Activated gamma-delta T cell (primary cell): Measurements from ENCODE around the gene SAPCD2.

ENCODE experiments used
- DNase-seq: peaks from one replicate; lab custom pipeline; 2025; lab: John Stamatoyannopoulos, UW

SAPCD2 gene

DNA sequence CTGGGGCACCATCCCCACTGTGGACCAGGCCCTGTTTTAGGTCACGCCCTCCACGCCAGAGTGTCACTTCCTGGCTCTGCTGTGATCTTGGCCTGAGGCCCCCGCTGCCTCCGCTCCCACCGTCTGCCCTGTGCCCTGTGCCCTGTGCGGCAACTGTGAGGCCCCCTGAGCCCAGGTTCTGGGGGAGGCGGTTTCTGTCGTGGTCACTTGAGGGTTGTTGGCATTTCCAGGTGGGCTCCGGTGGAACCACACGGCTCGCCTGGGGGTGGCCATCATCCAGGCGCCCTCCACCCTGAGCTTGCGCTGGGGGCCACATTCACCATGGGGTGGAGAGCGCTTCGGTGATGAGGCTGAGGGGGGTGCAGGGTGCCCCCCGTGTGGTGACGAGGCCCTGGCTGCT, 37.6 kb upstream of the SAPCD2 start:
- no peak for DNase-seq

DNA sequence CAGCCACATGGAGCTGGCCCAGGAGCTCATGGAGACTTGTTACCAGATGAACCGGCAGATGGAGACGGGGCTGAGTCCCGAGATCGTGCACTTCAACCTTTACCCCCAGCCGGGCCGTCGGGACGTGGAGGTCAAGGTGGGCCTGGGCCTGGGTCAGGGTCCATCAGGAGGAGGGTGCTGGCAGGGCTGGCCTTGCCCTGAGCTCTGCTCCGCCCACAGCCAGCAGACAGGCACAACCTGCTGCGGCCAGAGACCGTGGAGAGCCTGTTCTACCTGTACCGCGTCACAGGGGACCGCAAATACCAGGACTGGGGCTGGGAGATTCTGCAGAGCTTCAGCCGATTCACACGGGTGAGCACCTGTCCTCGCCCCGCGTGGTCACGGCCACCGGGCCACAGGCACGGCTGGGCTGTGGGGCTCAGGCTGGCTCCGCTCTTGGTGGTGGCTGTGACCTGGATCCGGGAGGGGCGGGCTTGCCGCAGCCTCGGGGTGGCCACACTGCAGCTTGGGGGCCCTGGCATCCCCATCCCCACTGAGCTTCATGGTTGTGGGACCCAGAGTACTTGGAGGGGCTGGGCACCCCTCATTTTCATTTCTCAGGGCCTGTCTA, 37.1 kb upstream of the SAPCD2 start:
- DNase-seq: no peak

DNA sequence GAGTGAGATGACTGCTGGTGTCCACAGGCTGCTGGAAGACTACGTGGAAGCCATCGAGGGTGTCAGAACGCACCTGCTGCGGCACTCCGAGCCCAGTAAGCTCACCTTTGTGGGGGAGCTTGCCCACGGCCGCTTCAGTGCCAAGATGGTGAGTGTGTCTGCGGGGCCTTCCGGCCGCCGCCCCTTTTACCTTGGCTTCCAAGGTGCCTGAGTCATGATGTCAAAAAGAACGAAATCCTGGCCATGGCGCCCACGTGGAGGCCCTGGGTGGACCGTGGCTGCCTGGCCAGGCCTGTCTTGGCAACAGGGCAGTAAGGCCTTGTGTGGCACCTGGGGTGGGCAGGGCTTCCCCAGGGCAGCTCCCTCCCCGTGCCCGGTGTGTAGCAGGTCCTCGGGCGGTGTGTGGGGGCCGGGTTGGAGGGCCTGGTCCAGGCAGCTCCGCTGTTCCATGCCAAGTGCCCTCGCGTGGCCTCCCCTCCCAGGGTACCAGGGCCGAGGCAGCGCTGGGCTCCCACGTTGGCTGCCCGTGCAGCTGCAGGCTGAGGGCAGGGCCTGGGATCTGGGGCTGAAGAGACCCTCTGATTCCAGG, 36.4 kb upstream of the SAPCD2 start:
- no peak for DNase-seq

DNA sequence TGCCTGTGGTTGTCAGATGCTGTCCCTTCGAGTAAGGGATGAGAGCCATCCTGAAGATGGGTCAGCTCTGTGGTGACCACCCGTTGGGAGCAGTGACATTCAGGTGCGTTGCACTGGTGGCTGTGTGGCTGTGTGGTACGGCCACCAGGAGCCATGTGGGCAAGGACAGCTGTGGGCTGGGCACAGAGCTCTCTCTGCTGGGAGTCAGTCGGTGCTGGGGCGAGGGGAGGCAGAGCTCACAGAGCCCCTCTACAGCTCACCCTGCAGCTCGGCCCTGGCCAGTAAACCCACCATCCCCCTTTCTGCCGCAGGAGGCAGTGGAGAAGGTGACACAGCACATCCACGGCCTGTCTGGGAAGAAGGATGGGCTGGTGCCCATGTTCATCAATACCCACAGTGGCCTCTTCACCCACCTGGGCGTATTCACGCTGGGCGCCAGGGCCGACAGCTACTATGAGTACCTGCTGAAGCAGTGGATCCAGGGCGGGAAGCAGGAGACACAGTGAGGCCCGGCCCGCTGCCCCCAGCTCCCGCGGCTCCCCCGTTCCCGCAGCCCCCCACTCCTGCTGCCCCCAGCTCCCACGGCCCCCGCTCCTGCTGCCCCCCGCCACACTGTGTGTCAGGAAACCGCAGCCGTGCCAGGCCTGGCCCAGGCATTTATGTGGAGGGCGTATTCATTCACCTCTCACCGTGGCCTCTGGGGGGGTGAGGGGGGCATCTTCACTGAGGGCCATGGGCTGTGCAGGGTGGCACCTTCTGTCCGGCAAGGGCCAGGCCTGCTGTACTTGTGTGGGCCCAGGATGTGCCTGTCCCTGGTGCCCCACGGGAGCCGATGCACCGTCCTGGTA, 35.7 kb upstream of the SAPCD2 start:
- no peak for DNase-seq

DNA sequence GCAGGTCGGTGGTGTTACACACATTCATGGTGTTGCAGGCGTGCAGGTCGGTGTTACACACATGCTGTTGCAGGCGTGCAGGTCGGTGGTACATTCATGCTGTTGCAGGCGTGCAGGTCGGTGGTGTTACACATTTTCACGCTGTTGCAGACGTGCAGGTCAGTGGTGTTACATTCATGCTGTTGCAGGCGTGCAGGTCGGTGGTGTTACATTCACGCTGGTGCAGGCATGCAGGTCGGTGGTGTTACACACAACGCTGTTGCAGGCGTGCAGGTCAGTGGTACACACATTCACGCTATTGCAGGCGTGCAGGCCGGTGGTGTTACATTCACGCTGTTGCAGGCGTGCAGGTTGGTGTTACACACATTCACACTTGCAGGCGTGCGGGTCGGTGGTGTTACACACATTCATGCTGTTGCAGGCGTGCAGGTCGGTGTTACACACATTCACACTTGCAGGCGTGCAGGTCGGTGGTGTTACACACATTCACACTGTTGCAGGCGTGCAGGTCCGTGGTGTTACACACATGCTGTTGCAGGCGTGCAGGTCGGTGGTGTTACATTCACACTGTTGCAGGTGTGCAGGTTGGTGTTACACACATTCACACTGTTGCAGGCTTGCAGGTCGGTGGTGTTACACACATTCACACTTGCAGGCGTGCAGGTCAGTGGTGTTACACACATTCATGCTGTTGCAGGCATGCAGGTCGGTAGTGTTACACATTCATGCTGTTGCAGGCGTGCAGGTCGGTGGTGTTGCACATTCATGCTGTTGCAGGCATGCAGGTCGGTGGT, 33.0 kb upstream of the SAPCD2 start:
- no peak for DNase-seq

DNA sequence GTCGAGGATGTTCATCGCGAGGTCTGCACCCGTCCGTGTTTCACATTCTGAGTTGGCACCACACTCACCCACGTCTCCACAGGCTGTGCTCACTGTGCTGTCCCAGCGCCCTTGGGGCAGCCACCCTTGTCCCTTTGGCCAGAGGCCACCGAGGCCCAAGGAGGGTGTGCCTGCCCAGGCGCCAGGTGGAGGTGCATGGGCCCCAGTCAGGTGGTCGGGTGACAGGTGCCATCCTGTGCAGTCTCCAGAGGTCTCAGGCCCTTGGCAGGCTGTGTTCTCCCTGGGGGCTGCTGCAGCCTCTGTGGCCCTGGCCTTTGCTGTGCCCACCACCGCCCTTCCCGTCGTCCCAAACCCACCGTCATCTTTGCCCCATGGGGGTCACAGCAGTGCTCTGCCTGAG, 28.9 kb upstream of the SAPCD2 start:
- no peak for DNase-seq

DNA sequence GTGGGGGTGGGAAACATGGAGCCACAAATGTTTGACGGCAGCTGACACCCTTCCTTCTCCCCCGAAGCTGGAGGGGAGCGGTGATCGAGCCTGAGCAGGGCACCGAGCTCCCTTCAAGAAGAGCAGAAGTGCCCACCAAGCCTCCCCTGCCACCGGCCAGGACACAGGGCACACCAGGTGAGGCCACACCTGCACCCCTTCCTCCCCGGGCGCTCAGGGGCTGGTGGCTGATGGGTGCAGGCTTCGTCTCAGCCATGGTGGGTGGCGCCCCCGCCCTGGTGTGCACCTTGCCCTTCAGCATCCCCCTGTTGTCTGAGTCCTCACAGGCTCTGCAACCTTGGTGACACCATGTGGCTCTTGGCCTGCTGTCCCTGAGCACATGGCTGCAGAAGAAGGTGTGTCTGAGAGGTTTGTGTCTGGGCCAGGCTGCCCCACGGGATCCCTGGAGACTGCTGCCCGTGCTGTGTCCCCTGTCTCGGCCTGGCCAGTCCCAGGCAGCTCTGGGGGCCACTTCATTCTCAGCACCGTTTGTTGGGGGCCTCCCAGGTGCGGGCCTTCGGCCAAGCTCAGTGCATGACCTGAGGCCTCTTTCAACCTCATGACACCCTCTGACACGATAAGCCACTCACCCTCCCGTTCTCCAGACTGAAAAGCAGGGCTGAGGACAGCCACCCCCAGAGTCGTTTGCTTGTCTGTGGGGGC, 27.6 kb upstream of the SAPCD2 start:
- no peak for DNase-seq

DNA sequence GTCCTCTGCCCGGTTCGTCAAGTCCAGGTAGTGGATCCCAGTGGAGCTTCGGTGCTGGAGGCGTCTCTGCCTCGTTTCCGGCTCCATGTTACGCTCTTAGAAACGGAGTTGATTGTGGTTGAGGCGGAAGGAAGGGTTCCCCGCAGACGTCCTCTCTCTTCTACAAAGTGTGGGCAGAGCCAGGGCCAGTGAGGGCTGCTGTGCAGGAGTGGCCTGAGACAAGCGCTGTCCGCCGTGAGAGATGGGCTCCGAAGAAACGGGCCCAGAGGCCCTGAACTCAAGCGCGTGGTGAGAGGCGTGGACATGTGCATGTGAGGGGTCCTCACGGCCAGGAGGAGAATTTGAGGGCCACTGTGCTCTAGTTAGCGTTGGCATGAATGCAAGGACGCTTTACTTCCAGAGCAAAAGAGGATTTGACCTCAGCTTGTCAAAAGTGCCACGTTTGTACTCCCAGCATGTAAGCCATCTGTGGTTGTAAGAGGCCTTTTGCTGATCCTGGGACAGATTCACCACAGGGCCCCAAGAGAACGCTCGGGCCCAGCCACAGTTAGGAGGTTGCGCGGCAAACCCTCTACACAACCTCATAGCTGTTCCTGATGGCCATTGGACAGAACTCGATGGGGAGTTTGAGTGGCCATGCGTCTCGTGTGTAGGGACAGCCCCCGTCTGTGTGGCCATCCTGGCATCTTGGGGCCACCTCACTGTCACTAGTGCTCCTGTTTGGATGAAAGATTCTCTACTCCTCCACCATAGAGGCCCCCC, 26.6 kb upstream of the SAPCD2 start:
- no peak for DNase-seq

DNA sequence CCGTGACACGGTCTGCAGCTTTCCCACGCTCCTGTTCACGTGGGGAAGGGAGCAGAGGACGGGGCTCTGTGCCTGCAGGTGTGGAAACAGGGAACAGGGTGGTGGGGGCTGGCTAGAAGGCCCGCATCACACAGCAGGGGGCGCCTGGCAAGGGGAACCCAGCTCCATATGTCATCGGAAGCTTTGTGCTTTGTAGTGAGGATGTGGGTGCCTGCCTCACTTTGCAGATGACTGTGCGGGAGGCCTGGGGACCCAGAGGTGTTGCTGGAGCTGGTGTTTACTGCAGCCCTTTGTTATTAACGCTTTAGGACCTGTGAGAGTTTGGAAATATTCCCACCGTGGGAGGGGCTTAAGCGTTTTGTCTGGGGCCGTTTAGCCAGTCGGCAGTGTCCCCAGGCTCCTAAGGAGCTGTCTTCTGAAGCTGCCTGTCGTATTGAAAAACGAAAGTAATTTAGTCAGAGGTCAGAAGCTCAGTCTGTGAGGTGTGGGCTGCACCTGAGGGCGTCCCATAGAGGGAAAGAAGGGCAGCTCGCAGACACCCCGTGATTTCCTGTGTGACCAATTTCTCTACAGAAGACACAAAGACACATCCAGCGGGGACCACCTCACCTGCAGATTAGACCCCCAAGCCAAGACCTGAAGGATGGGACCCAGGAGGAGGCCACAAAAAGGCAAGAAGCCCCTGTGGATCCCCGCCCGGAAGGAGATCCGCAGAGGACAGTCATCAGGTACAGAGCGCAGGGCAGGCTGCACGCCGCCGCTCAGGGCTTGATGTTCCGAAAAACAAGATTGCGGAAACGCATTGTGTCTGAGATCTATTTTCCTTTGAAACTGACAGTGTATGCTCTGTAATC, 25.5 kb upstream of the SAPCD2 start:
- DNase-seq: peak; percentile 50

DNA sequence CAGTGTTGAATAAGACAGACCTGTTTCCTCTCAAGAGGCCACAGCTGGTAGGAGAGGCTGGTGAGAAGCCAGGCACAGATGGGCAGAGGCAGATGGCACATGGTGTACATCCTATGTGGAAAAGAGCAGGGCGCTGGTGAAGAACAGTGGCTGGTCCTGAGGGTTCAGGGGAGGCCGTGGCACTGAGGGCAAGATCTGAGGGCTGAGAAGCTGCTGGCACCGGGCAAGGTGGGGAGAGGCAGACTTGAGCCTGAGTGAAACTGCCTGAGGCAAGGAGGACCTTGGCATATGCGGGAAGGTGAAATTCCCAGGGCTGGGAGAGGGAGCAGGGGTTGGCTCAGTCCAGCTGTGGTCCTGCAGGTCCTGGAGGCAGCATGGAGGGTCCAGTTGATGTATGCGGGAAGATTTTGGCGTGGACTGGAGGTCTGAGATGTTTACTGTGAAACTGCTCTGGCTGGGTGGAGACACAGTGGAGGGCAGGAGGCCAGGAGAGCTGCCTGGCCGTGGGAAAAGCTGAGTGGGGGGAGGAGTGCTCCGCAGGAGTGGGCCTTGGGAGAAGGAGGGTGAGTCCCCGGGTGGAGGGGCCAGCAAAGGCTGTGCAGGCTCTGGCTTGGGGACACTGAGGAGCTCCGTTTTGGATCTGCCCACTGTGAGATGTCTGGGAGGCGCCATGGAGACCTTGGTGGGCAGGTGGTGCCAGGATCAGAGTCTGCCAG, 19.0 kb upstream of the SAPCD2 start:
- DNase-seq: no peak

DNA sequence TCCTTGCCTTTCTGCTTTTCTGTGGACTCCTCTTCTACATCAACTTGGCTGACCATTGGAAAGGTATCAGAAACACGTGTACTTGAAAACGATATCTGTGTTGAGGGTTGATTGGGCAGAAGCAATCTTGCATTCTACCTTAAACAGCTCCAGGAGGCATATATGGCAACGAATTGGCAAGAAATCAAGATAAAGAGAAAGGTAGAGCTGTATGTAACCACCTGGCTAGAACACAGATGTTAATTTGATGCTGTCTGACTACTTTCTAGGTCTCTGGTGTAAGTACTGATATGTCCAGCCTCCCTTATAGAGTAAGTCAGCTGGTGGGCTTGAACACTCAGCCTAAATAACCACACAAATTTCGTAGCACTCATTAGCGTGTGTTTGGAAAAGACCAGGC, 17.8 kb upstream of the SAPCD2 start:
- DNase-seq: no peak

DNA sequence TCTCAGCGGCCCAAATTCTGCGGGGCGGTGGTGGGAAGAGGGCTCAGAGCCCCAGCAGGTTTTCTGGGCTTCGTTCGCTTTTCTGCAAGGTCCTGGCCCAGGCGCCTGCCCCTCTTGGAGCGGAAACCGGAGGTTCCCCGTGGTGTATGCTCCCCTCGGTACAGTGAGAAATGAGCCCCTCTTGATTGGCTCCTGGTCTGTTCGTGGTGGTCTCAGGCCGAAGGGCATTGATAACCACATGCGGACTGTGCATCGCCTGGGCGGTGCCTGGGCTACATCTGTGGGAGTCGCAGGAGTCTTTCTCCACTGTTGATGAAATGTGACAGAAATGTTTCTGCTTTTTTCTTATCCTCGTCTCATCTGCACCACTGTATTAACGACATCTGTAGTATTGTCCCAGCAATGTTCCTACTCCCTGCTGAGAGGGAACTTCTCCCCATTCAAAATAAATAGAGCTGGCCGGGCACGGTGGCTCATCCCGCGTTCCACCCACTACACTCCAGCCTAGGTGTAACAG, 17.1 kb upstream of the SAPCD2 start:
- DNase-seq: no peak

DNA sequence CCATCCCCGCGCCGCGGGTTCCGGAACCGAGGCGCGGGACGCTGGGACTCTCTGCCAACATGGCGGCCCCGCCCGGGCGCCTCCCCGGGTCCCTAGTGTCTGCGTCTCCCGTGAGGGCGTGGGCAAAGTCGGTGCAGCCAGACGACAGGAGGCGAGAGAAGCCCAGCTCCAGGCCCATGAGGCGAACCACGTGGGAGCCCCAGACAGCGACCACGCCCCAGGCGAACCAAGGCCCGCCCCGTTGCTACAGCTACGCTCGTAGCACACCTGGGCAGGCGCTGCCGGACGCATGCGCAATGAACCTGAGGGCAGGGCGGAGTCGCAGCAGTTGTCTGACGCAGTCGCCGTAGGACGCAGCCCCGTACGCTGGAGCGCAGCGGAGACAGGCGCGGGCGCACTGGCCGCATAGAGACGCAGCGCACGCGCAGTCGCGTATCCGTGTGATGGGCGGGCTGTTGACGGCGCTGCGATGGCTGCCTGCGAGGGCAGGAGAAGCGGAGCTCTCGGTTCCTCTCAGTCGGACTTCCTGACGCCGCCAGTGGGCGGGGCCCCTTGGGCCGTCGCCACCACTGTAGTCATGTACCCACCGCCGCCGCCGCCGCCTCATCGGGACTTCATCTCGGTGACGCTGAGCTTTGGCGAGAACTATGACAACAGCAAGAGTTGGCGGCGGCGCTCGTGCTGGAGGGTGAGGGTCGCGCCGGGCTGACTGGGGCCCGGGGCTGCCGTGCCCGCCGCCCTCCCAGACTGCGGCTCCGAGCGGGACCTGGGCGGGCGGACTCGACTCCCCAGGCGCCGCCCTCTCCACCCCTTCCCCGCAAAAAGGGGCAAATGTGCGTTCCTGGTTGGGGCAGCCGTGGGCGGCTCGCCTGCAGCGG, 16.4 kb upstream of the SAPCD2 start, which contains the start of gene MAN1B1:
MAN1B1 (plus strand) TSS at position 455 of the 878 bp plus-strand sequence; CDS start at position 470, 15 bp downstream.
- peak; percentile 99 for DNase-seq

DNA sequence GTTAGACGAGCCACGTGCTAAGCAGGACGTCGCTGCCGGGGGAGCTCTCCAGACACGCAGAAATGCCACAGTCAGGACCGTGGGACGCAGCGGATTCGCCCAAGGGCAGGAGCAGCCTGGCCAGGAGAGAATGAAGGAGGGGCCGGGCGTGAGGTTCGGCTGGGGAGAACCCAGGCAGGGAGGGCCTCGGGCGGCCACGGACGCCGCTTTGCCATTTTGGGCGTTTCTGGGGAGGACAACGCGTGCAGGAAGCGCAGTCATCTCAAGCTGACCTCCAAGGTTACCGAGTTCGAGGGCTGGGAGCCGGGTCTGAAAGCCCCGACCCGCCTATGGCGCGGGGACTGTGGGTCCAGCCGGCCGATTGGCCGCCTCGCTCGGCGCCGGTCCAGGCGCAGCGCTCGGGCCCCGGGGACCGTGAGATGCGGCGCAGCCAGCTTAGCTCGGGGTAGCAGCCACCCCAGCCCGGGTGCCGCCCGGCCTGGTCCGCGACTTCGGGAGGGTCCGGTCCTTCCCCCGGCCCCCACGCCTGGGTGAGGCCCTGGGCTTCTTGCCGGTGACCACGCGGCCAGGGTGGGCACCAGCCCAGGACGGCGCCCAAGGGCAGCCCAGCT, 15.7 kb upstream of the SAPCD2 start:
- DNase-seq: no peak

DNA sequence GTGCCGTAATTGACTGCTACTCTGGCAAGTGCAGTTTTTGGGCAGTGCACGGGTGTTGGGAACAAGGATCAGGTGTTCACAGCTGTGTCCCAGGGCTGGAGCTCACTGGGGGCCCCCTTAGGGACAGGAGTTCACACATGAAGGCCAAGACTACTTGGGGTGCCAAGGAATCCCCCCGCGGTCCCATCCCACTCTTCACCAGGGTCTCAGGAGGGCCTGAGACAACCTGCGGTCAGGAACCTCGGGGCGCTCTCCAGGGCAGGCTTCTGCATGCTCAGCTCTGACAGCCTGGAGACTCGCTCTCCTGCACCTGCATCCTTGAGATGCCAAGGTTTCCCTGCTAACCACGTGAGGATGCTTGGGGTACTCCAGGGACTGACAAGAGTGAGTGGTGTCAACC, 14.2 kb upstream of the SAPCD2 start:
- DNase-seq: no peak

DNA sequence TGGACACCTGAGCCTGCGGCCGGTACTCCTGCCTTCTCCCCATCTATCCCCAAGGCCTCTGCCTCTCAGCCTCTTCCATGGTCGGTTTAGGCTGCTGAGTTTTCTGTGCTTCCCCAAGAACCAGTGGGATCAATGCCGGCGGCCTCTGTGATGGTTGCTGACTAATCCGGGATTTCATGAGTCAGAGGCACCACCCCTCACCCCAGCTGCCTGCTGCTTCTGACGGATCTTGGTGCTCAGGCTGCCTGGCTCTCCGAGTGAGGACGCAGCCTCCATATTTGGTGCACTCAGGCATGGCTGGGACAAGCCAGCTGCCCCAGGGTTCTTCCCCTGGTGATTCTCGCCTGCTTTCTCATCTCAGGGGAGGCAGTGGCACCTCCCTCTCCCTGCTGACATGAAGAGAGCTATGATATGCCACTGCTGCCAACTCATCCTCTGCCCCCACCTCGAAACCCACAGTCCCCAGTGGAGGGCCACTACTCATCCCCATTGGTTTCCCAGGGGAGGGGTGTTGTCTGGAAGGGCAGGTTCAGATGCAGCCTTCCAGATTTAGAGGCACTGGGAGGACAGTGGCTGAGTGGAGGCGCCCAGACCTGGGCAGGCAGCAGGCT, 13.1 kb upstream of the SAPCD2 start:
- no peak for DNase-seq

DNA sequence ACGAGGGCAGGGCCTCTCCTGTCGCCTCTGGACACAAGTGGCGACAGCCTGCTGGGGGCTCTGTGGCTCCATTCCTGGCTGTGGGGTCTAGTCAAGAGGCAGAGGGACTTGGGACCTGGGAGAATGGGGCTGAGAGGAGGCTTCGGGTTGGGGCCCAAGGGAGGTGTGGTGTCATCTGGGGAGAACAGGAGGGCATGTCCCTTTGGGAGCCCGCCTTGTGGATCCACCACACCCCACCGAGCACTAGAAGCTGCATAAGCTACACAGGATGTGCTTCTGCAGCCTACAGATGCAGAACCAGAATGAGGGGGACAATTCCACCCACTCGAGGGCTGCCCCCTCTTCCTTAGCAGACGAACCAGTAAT, 12.6 kb upstream of the SAPCD2 start:
- DNase-seq: no peak
